Testis (tissue), 3 donors: ENCODE measurements around the gene POLR3E. TPM values are rescaled to one million over a fixed set of nuclear protein-coding genes. Genes with fewer than 3 reads are reported as not detected.

Experiments
- DNase-seq: peaks from one replicate; pipeline ENCODE4 v3.0.0-alpha.2; 2019
- H3K27ac ChIP-seq, 2 donors: fragments of 200-600 bp; sonication (generic); one replicate each; pipeline ENCODE4 v1.5.1; 2019
- H3K27me3 ChIP-seq: fragments of 200-600 bp; sonication (generic); one replicate; pipeline ENCODE4 v1.5.1; 2019
- H3K36me3 ChIP-seq: fragments of 200-600 bp; sonication (generic); one replicate; pipeline ENCODE4 v1.5.1; 2017; ENCODE audit warnings: low read depth; ENCODE audit errors: missing control alignments
- H3K4me1 ChIP-seq: fragments of 200-600 bp; sonication (generic); one replicate; pipeline ENCODE4 v1.5.1; 2019
- H3K4me3 ChIP-seq, 2 donors: fragments of 200-600 bp; sonication (generic); one replicate each; pipeline ENCODE4 v1.5.1; 2017 to 2019
- H3K9me3 ChIP-seq: fragments of 200-600 bp; sonication (generic); one replicate; pipeline ENCODE4 v1.5.1; 2017
- POLR2A ChIP-seq: fragments of 450-650 bp; IDR thresholded peaks from one replicate; pipeline ENCODE4 v1.6.1; 2017; ENCODE audit warnings: antibody characterized with exemption, mild to moderate bottlenecking, moderate library complexity
- WGBS, 2 donors: methylation state at CpG; one replicate each; pipeline ENCODE4 v1.1.5; 2018; 5-methylcytosine and 5-hydroxymethylcytosine counted together
- intact Hi-C: fragments of 100-400 bp; cut with DNase I; formaldehyde crosslinking; loops from one replicate; pipeline ENCODE4 v1.15.1; 2023; ENCODE audit warnings: low total_unique reads
- polyA plus RNA-seq: library from polyadenylated mRNA; stranded (reverse); fragments of 350-450 nt; fragmentation: Illumina TruSeq; extraction: RNeasy Lipid Tissue Mini Kit (QIAGEN cat#74804); gene quantifications from one replicate; pipeline ENCODE4 v1.2.3, GENCODE V29; 2014; ENCODE audit warnings: low read depth, low replicate concordance; ENCODE audit not compliant: insufficient read depth
- total RNA-seq, 2 donors: library from RNA; depleted of rRNA; stranded (reverse); fragments of >200 nt; gene quantifications; one replicate each; pipeline ENCODE4 v1.2.3, GENCODE V29; 2016
- TF ChIP-seq, protein P1 (sequence below), 3 experiments: fragments of 450-650 bp in 2 of 3; fragments of 200-600 bp in 1 of 3; sonication (generic) in 1 of 3; IDR thresholded peaks; one replicate each; pipeline ENCODE4 v1.5.1; 2016 to 2019; ENCODE audit warnings: antibody characterized with exemption in 3 of 3, mild to moderate bottlenecking in 2 of 3, moderate library complexity in 1 of 3

The POLR3E gene
- total and polyA plus RNA-seq, 3 donors from 2014 or later: 59.4 to 76.2 (median 61.7) TPM

DNA sequence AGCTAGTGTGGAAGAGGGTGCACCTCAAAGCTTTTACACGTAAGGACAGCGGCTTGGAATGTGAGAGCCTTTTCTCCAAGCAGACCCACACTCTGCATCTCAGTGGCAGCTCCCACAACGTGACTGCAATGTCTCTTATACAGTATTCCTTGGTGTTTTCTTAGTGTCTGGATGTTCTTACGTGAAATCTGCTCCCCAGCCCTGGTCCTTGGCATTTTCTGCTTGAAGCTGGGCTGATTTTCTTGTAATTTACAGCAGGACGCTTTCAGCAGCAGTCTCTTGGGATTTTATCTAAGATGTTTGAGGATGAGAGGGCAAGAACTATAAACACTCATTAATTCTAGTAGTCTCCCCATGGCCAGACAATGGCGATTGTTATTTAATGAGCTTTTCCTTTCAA lies 12.1 kb upstream of the POLR3E start:
- 45 to 64% methylated on average over 6 of the region's 6 CpGs for WGBS, 2 donors
- no peak overlapping the region for H3K4me3 ChIP-seq
- DNase-seq: no peak
- TF ChIP-seq, protein P1, sequence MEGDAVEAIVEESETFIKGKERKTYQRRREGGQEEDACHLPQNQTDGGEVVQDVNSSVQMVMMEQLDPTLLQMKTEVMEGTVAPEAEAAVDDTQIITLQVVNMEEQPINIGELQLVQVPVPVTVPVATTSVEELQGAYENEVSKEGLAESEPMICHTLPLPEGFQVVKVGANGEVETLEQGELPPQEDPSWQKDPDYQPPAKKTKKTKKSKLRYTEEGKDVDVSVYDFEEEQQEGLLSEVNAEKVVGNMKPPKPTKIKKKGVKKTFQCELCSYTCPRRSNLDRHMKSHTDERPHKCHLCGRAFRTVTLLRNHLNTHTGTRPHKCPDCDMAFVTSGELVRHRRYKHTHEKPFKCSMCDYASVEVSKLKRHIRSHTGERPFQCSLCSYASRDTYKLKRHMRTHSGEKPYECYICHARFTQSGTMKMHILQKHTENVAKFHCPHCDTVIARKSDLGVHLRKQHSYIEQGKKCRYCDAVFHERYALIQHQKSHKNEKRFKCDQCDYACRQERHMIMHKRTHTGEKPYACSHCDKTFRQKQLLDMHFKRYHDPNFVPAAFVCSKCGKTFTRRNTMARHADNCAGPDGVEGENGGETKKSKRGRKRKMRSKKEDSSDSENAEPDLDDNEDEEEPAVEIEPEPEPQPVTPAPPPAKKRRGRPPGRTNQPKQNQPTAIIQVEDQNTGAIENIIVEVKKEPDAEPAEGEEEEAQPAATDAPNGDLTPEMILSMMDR (IDR thresholded peaks at IDR 0.05): no peak
- TF ChIP-seq POLR2A: no peak
- intact Hi-C loops: no loop called here
- H3K36me3 ChIP-seq: no peaks in the 10 kb centered on the region
- no peaks in the 10 kb centered on the region for H3K4me1 ChIP-seq
- no peaks in the 10 kb centered on the region for H3K9me3 ChIP-seq
- no peak overlapping the region for H3K27ac ChIP-seq
- no peaks in the 10 kb centered on the region for H3K27me3 ChIP-seq

DNA sequence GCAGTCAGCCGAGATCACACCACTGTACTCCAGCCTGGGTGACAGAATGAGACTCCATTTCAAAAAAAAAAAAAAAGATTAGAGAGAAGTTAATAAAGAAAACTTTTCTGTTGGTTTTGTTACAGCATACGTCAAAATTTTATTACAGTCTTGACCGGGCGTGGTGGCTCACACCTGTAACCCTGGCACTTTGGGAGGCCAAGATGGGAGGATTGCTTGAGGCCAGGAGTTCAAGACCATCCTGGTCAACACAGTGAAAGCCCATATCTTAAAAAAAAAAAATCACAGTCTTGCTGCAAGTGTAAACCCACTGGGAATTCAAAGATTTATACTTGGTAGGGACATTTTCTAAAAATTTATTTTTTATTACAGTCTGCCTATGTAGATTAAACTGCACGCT lies 6.2 kb upstream of the POLR3E start:
- Histone ChIP-seq H3K36me3 (no peaks in the 10 kb centered on the region), H3K4me3 (no peak overlapping the region), H3K4me1 (no peaks in the 10 kb centered on the region), H3K27ac (no peak overlapping the region), H3K27me3 (no peaks in the 10 kb centered on the region), H3K9me3 (no peaks in the 10 kb centered on the region)
- 91 to 96% methylated on average over 5 of the region's 5 CpGs for WGBS, 2 donors
- no peak for TF ChIP-seq POLR2A
- TF ChIP-seq, protein P1 (IDR thresholded peaks at IDR 0.05): no peak
- intact Hi-C loops: no loop called here
- DNase-seq: no peak

DNA sequence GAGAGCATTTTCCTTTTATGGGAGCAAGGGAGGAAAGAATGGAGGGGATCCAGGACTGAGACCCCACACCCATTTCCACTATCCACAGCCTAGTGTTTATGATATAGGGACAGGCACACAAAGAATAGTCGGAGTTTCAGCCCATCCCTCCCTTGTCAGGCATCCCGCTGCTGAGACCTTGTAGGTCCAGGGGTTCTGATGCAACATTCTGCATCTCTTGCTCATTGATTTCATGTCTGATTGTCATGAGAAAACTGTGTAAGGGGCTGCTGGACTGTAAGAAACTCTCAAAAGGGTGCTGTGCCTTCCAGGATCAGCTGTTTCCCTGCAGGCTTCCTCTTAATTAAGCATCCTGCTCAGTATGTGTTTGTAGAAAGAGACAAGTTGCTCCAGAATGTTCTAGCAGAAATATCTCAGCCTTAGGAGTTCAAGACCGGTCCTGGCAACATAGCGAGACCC lies 5.3 kb upstream of the POLR3E start:
- DNase-seq: no peak
- no peak overlapping the region for H3K27ac ChIP-seq
- H3K4me3 ChIP-seq: no peak overlapping the region
- intact Hi-C loops: no loop called here
- 61 to 66% methylated on average over 4 of the region's 4 CpGs for WGBS, 2 donors
- no peaks in the 10 kb centered on the region for H3K9me3 ChIP-seq
- H3K36me3 ChIP-seq: no peaks in the 10 kb centered on the region
- TF ChIP-seq, protein P1 (IDR thresholded peaks at IDR 0.05): no peak
- no peak for TF ChIP-seq POLR2A
- no peaks in the 10 kb centered on the region for H3K4me1 ChIP-seq
- no peaks in the 10 kb centered on the region for H3K27me3 ChIP-seq

DNA sequence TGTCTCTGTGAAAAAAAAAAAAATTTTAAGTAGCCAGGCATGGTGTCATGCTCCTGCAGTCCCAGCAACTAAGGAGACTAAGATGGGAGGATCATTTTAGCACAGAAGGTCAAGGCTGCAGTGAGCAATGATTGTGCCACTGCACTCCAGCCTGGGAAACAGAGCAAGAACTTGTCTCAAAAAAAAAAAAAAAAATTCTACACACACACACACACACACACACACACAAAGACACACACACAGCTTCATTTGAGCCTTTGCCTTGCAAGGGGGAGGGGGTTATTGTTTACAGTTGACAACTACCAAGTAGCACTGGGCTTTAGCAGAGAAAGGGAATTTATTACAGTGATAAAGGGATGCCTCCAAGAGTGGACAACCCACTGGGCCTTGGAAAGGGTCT lies 4.9 kb upstream of the POLR3E start:
- no peak for DNase-seq
- H3K4me3 ChIP-seq: no peak overlapping the region
- H3K27ac ChIP-seq: no peak overlapping the region
- no peaks in the 10 kb centered on the region for H3K4me1 ChIP-seq
- TF ChIP-seq, protein P1 (IDR thresholded peaks at IDR 0.05): no peak
- no peak for TF ChIP-seq POLR2A
- intact Hi-C loops: no loop called here
- no peaks in the 10 kb centered on the region for H3K9me3 ChIP-seq
- no peaks in the 10 kb centered on the region for H3K36me3 ChIP-seq
- no peaks in the 10 kb centered on the region for H3K27me3 ChIP-seq
